Suprapubic skin (tissue), 3 donors: Measurements from ENCODE around the gene TMC3.

ENCODE experiments used
- POLR2A ChIP-seq, 2 donors: fragments of 450-650 bp; IDR thresholded peaks; one replicate each; pipeline ENCODE4 v1.6.1; 2017; ENCODE audit warnings: antibody characterized with exemption in 2 of 2, mild to moderate bottlenecking in 2 of 2, moderate library complexity in 2 of 2
- TF ChIP-seq, protein P1 (sequence below), 2 donors: fragments of 200-600 bp in 1 of 2; fragments of 450-650 bp in 1 of 2; sonication (generic) in 1 of 2; IDR thresholded peaks; one replicate each; pipeline ENCODE4 v1.5.1; 2016 to 2019; ENCODE audit warnings: antibody characterized with exemption in 2 of 2, mild to moderate bottlenecking in 1 of 2, moderate library complexity in 1 of 2

- TF ChIP-seq, protein P1, sequence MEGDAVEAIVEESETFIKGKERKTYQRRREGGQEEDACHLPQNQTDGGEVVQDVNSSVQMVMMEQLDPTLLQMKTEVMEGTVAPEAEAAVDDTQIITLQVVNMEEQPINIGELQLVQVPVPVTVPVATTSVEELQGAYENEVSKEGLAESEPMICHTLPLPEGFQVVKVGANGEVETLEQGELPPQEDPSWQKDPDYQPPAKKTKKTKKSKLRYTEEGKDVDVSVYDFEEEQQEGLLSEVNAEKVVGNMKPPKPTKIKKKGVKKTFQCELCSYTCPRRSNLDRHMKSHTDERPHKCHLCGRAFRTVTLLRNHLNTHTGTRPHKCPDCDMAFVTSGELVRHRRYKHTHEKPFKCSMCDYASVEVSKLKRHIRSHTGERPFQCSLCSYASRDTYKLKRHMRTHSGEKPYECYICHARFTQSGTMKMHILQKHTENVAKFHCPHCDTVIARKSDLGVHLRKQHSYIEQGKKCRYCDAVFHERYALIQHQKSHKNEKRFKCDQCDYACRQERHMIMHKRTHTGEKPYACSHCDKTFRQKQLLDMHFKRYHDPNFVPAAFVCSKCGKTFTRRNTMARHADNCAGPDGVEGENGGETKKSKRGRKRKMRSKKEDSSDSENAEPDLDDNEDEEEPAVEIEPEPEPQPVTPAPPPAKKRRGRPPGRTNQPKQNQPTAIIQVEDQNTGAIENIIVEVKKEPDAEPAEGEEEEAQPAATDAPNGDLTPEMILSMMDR (IDR thresholded peaks at IDR 0.05) = no peak
- no peak for TF ChIP-seq POLR2A (IDR thresholded peaks at IDR 0.05)
Observed at GRCh38 chr15:81284256-81285031, 89.6 kb downstream of the TMC3 start.
